Esophagus muscularis mucosa (tissue), 4 donors: ENCODE results near the gene DBF4B. TPM values are rescaled to one million over a fixed set of nuclear protein-coding genes. Genes with fewer than 3 reads are reported as not detected.
"Not testable (repeated sequence)": the region's sequence is repeated elsewhere in the genome, so short reads cannot be mapped to it uniquely, and the experiment has no call there.

ENCODE experiments used
- DNase-seq: peaks from one replicate; pipeline ENCODE4 v3.0.0-alpha.2; 2017; ENCODE audit errors: extremely low spot score
- H3K27ac ChIP-seq, 4 donors: fragments of 200-600 bp; sonication (generic); replicated peaks in 1 of 4; 1 replicate in 3 of 4; 2 replicates in 1 of 4; pipeline ENCODE4 v1.5.1; 2016 to 2019; ENCODE audit warnings: mild to moderate bottlenecking in 1 of 4
- H3K27me3 ChIP-seq, 4 donors: fragments of 200-600 bp; sonication (generic); one replicate each; pipeline versions ENCODE4 v1.5.1 to v1.6.0; 2016 to 2019
- H3K36me3 ChIP-seq, 4 donors: fragments of 200-600 bp; sonication (generic); one replicate each; pipeline ENCODE4 v1.5.1; 2016 to 2019
- H3K4me1 ChIP-seq, 4 donors: fragments of 200-600 bp; sonication (generic); one replicate each; pipeline ENCODE4 v1.5.1; 2016 to 2019
- H3K4me3 ChIP-seq, 4 donors: fragments of 200-600 bp; sonication (generic); 1 replicate in 2 of 4; 2 replicates in 2 of 4; pipeline ENCODE4 v1.5.1; 2016 to 2019; ENCODE audit warnings: mild to moderate bottlenecking in 4 of 4, moderate library complexity in 1 of 4
- H3K9me3 ChIP-seq, 4 donors: fragments of 200-600 bp; sonication (generic); 1 replicate in 3 of 4; 2 replicates in 1 of 4; pipeline ENCODE4 v1.5.1; 2016 to 2019
- CTCF ChIP-seq, 3 experiments: fragments of 200-600 bp in 2 of 3; fragments of 450-650 bp in 1 of 3; sonication (generic) in 2 of 3; IDR thresholded peaks; one replicate each; pipeline ENCODE4 v1.5.1; 2017 to 2019; ENCODE audit warnings: antibody characterized with exemption in 3 of 3, mild to moderate bottlenecking in 2 of 3, moderate library complexity in 1 of 3
- EP300 ChIP-seq: sonication (generic); formaldehyde crosslinking; IDR thresholded peaks from one replicate; pipeline ENCODE4 v1.6.1; 2017; ENCODE audit warnings: antibody characterized with exemption
- POLR2A ChIP-seq: fragments of 450-650 bp; IDR thresholded peaks from one replicate; pipeline ENCODE4 v1.6.1; 2017; ENCODE audit warnings: antibody characterized with exemption, moderate library complexity, mild to moderate bottlenecking, low read depth
- POLR2AphosphoS5 ChIP-seq, 2 donors: sonication (generic); formaldehyde crosslinking; IDR thresholded peaks; one replicate each; pipeline ENCODE4 v1.6.1; 2017; ENCODE audit warnings: antibody characterized with exemption in 2 of 2
- WGBS: methylation state at CpG from one replicate; pipeline ENCODE4 v1.1.5; 2018; 5-methylcytosine and 5-hydroxymethylcytosine counted together
- intact Hi-C: fragments of 100-400 bp; cut with DNase I; formaldehyde crosslinking; loops from one replicate; pipeline ENCODE4 v1.15.1; 2023
- total RNA-seq, 4 donors: library from RNA; depleted of rRNA; stranded (reverse); fragments of >200 nt; gene quantifications; one replicate each; pipeline versions ENCODE4 v1.1.0 to v1.2.1, GENCODE V29; 2016

Gene DBF4B
- total RNA-seq, 4 donors from 2014 or later: 3.7 to 7.5 (median 5.2) TPM

GRCh38 chr17:44693609-44694008 is 14.9 kb upstream of the DBF4B start:
- WGBS: 81% methylated on average over 11 of the region's 11 CpGs
- intact Hi-C loops: loop anchor here (10.0 kb wide), 1 partner anchor 59 kb away; no protein-coding TSS in a partner anchor
- TF ChIP-seq POLR2AphosphoS5 (IDR thresholded peaks at IDR 0.05): no peak
- TF ChIP-seq EP300: no peak
- TF ChIP-seq POLR2A: no peak
- TF ChIP-seq CTCF (IDR thresholded peaks at IDR 0.05): no peak
- H3K27ac ChIP-seq: no peak overlapping the region
- H3K36me3 ChIP-seq: no peaks in the 10 kb centered on the region
- no peaks in the 10 kb centered on the region for H3K9me3 ChIP-seq
- no peak for DNase-seq
- H3K4me1 ChIP-seq: peaks cover 13 to 19% (median 17%) of the 10 kb centered on the region in 4 donors
- no peak overlapping the region for H3K4me3 ChIP-seq
- H3K27me3 ChIP-seq: no peaks in the 10 kb centered on the region

DNA sequence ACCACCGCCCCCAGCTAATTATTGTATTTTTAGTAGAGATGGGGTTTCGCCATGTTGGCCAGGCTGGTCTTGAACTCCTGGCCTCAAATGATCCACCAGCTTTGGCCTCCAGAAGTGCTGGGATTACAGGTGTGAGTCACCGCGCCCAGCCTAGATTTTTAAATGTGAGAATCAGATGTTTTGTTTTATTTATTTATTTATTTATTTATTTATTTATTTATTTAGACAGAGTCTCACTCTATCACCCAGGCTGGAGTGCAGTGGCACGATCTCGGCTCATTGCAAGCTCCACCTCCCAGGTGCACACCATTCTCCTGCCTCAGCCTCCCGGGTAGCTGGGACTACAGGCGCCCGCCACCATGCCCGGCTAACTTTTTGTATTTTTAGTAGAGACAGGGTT is 8.2 kb upstream of the DBF4B start:
- DNase-seq, H3K4me1 ChIP-seq, intact Hi-C loops, H3K36me3 ChIP-seq, H3K4me3 ChIP-seq, H3K27me3 ChIP-seq, H3K9me3 ChIP-seq, H3K27ac ChIP-seq: not testable (repeated sequence)
- WGBS: 76% methylated on average over 10 of the region's 10 CpGs

DNA sequence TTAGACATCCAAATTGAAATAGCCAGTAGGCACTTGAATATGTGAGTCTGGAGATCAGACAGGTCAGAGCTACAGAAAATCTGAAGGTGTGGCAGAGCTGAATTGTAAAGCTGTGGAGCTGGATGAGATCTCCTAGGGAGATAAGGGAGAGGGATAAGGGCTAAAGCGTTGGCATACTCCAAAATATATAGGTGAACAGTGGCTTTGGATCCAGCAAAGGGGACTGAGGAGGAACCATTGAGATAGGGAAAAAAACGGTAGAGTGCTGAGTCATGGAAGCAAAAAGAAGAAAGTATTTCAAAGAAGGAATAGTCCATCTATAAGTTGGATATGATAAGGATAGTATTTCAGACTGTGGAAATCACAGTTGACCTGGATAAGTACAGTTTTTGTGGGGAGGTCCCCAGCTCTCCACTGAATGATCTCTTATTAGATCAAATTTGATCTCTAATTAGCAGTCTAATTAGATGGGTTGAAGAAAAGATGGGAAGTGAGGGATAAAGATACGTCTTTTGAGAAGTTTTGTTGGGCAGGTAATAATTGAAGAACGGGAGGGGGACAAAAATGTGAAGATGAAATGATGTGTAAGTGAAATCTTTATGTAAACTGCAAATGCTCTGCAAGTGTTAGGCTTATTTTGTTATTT is 587 bp upstream of the DBF4B start:
- peaks cover 7 to 23% (median 17%) of the 10 kb centered on the region in 4 donors for H3K4me1 ChIP-seq
- no peak for TF ChIP-seq POLR2AphosphoS5 (IDR thresholded peaks at IDR 0.05)
- TF ChIP-seq POLR2A: no peak
- no peak for TF ChIP-seq CTCF (IDR thresholded peaks at IDR 0.05)
- no peak for TF ChIP-seq EP300
- H3K27me3 ChIP-seq: no peaks in the 10 kb centered on the region
- no peaks in the 10 kb centered on the region for H3K9me3 ChIP-seq
- intact Hi-C loops: no loop called here
- 34% methylated on average over 4 of the region's 4 CpGs for WGBS
- H3K27ac ChIP-seq: peak overlapping the region; percentile 74 to 83 (median 77)
- H3K36me3 ChIP-seq: no peaks in the 10 kb centered on the region
- DNase-seq: no peak
- peak overlapping the region; percentile 69 to 79 (median 74) for H3K4me3 ChIP-seq

DNA sequence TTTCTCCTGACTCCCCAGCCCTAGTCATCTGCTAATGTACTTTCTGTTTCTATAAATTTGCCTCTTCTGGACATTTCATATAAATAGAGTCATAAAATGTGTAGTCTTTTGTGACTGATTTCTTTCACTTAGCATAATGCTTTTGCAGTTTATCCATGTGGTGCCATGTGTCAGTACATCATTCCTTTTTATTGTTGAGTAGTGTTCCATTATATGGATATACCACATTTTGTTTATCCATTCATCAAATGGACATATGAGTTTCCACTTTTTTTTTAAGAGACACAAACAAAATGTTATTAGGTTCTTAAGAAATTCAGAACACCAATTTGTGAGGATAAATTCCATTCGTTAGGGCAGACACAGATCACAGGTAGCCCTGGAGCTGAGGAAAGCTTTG is 11.0 kb downstream of the DBF4B start:
- H3K9me3 ChIP-seq: no peaks in the 10 kb centered on the region
- H3K27me3 ChIP-seq: no peaks in the 10 kb centered on the region
- intact Hi-C loops: no loop called here
- no peak overlapping the region for H3K27ac ChIP-seq
- WGBS: 100% methylated on average over 1 of the region's 1 CpG
- TF ChIP-seq POLR2AphosphoS5 (IDR thresholded peaks at IDR 0.05): no peak
- TF ChIP-seq POLR2A: no peak
- no peak for TF ChIP-seq EP300
- no peak for TF ChIP-seq CTCF (IDR thresholded peaks at IDR 0.05)
- DNase-seq: no peak
- peaks cover 0 to 26% (median 9%) of the 10 kb centered on the region in 4 donors for H3K36me3 ChIP-seq
- H3K4me3 ChIP-seq: no peak overlapping the region
- H3K4me1 ChIP-seq: no peaks in the 10 kb centered on the region

DNA sequence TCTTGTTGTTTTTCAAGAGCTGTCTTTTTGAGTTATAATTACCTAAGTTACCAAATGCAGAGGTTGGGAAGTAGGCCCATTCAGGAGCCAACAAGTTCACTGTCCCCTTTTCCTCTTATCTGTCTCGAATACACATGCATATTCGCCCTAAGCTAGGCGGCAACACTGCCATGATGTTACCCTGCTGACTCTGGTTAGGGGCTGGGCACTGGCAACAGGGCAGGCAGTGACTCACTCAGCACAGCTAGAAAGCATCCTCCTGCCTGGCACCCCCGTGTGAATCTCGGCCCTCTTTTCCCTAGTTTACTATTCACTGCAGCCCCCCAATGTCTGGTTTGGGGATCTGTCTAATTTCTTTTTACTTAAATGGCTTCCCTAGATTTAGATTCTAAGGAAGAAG is 13.8 kb downstream of the DBF4B start:
- 85% methylated on average over 5 of the region's 5 CpGs for WGBS
- intact Hi-C loops: no loop called here
- Histone ChIP-seq H3K27me3 (no peaks in the 10 kb centered on the region), H3K4me1 (no peaks in the 10 kb centered on the region), H3K4me3 (no peak overlapping the region), H3K27ac (no peak overlapping the region), H3K36me3 (peaks cover 0 to 29% (median 10%) of the 10 kb centered on the region in 4 donors), H3K9me3 (no peaks in the 10 kb centered on the region)
- no peak for TF ChIP-seq POLR2A
- no peak for TF ChIP-seq EP300
- no peak for TF ChIP-seq CTCF (IDR thresholded peaks at IDR 0.05)
- TF ChIP-seq POLR2AphosphoS5 (IDR thresholded peaks at IDR 0.05): no peak
- no peak for DNase-seq

GRCh38 chr17:44726121-44726520 is 17.7 kb downstream of the DBF4B start:
- peaks cover 8 to 45% (median 24%) of the 10 kb centered on the region in 4 donors for H3K36me3 ChIP-seq
- DNase-seq, H3K4me3 ChIP-seq, H3K4me1 ChIP-seq, H3K27ac ChIP-seq, H3K9me3 ChIP-seq, H3K27me3 ChIP-seq, intact Hi-C loops: not testable (repeated sequence)
- 93% methylated on average over 6 of the region's 6 CpGs for WGBS
